H1 (cell line): Measurements from ENCODE around the gene ZDHHC11. TPM values are rescaled to one million over a fixed set of nuclear protein-coding genes. Genes with fewer than 3 reads are reported as not detected.
A peak's percentile ranks its signal among the peaks of the same experiment; 100 is the strongest.

Experiments used
- CTCF ChIA-PET: fragments of 300-600 bp; sonication (Branson Sonifier 250); formaldehyde crosslinking; loops from one replicate; lab custom pipeline; 2021; ENCODE audit not compliant: partially characterized antibody; lab: Charles Lee
- POLR2A ChIA-PET: fragments of 300-600 bp; sonication (Branson Sonifier 250); formaldehyde crosslinking; loops from one replicate; lab custom pipeline; 2021; ENCODE audit warnings: inconsistent platforms; ENCODE audit not compliant: partially characterized antibody; lab: Charles Lee
- DNase-seq, 2 experiments: peaks; one replicate each; pipeline versions ENCODE4 v3.0.0 to v3.0.0-alpha.2; 2010 to 2022; ENCODE audit warnings: low spot score in 2 of 2, low read depth in 1 of 2, mixed read lengths in 1 of 2
- FAIRE-seq: peaks from 2 replicates; lab custom pipeline; 2011; peaks lifted over from hg19 to GRCh38; lab: Jason Lieb, UNC
- H2AFZ ChIP-seq: 2 replicates; pipeline ENCODE4 v1.8.1; 2012; ENCODE audit warnings: low read length, inconsistent platforms
- H2AK5ac ChIP-seq: 2 replicates; pipeline ENCODE4 v1.6.1; 2013; ENCODE audit warnings: low read depth, low read length
- H2BK120ac ChIP-seq: replicated peaks from 2 replicates; pipeline ENCODE3; 2013; ENCODE audit warnings: low read depth, low read length, inconsistent platforms
- H2BK12ac ChIP-seq: 2 replicates; pipeline ENCODE4 v1.6.1; 2013; ENCODE audit warnings: low read depth, low read length
- H2BK15ac ChIP-seq: 2 replicates; pipeline ENCODE4 v1.6.1; 2013; ENCODE audit warnings: low read length
- H2BK20ac ChIP-seq: 2 replicates; pipeline ENCODE4 v1.6.1; 2013; ENCODE audit warnings: low read length
- H2BK5ac ChIP-seq: 2 replicates; pipeline ENCODE4 v1.6.1; 2013; ENCODE audit warnings: low read depth, low read length
- H3K14ac ChIP-seq: 2 replicates; pipeline ENCODE4 v1.6.1; 2013; ENCODE audit warnings: inconsistent platforms; ENCODE audit not compliant: insufficient read length
- H3K18ac ChIP-seq: 2 replicates; pipeline ENCODE4 v1.6.1; 2013; ENCODE audit warnings: low read length; ENCODE audit errors: extremely low read depth
- H3K23ac ChIP-seq: 2 replicates; pipeline ENCODE4 v1.6.1; 2013; ENCODE audit warnings: inconsistent platforms; ENCODE audit not compliant: insufficient read length
- H3K23me2 ChIP-seq: 2 replicates; pipeline ENCODE4 v1.6.1; 2013; ENCODE audit warnings: low read depth, low read length
- H3K27ac ChIP-seq: 2 replicates; pipeline ENCODE4 v1.6.1; 2011; ENCODE audit warnings: low read depth, low read length, inconsistent platforms
- H3K27me3 ChIP-seq, 4 experiments: replicated peaks in 1 of 4; 1 replicate in 1 of 4; 2 replicates in 3 of 4; pipeline versions ENCODE4 v1.6.1 to v1.8.1; 2011 to 2013; ENCODE audit warnings: low read length in 3 of 4, mild to moderate bottlenecking in 3 of 4, inconsistent platforms in 2 of 4, mixed read lengths in 2 of 4, moderate library complexity in 1 of 4; ENCODE audit not compliant: control insufficient read depth in 3 of 4, insufficient read depth in 3 of 4; ENCODE audit errors: extremely low read depth in 1 of 4
- H3K36me3 ChIP-seq, 4 experiments: 2 replicates each; pipeline versions ENCODE4 v1.6.1 to v1.8.1; 2011 to 2013; ENCODE audit warnings: mild to moderate bottlenecking in 4 of 4, low read length in 3 of 4, moderate library complexity in 2 of 4, control low read depth in 1 of 4, inconsistent platforms in 1 of 4; ENCODE audit not compliant: insufficient read depth in 4 of 4, control insufficient read depth in 2 of 4
- H3K4ac ChIP-seq: replicated peaks from 2 replicates; pipeline ENCODE3; 2013; ENCODE audit warnings: low read length, low read depth, mixed read lengths, inconsistent platforms; ENCODE audit not compliant: insufficient read length
- H3K4me1 ChIP-seq, 4 experiments: replicated peaks in 1 of 4; 1 replicate in 1 of 4; 2 replicates in 3 of 4; pipeline versions ENCODE4 v1.6.1 to v1.8.1; 2011 to 2013; ENCODE audit warnings: low read length in 3 of 4, inconsistent platforms in 2 of 4, mixed read lengths in 1 of 4; ENCODE audit not compliant: insufficient read depth in 4 of 4, control insufficient read depth in 3 of 4
- H3K4me2 ChIP-seq, 2 experiments: 2 replicates each; pipeline versions ENCODE4 v1.6.1 to v1.8.1; 2011 to 2013; ENCODE audit warnings: low read depth in 2 of 2, low read length in 2 of 2, control low read depth in 1 of 2, inconsistent platforms in 1 of 2, mild to moderate bottlenecking in 1 of 2; ENCODE audit not compliant: insufficient read depth in 1 of 2
- H3K4me3 ChIP-seq, 4 experiments: fragments of 200-600, 300-600 bp in 1 of 4; sonication (generic), shearing (Covaris generic), sonication (Bioruptor Twin) in 1 of 4; 2 replicates each; pipeline versions ENCODE4 v1.5.1 to v1.8.1; 2011 to 2016; ENCODE audit warnings: low read length in 4 of 4, low read depth in 3 of 4, control low read depth in 2 of 4, inconsistent platforms in 2 of 4, mild to moderate bottlenecking in 2 of 4, mixed read lengths in 1 of 4, moderate library complexity in 1 of 4; ENCODE audit not compliant: insufficient read depth in 2 of 4; ENCODE audit errors: extremely low read depth in 1 of 4
- H3K56ac ChIP-seq: replicated peaks from 2 replicates; pipeline ENCODE3; 2013; ENCODE audit warnings: low read depth, mild to moderate bottlenecking, mixed read lengths, low read length, inconsistent platforms; ENCODE audit not compliant: insufficient read length
- H3K79me1 ChIP-seq: 2 replicates; pipeline ENCODE4 v1.6.1; 2013; ENCODE audit warnings: low read depth, low read length, control low read depth
- H3K79me2 ChIP-seq, 2 experiments: 2 replicates each; pipeline versions ENCODE4 v1.6.1 to v1.8.1; 2012 to 2013; ENCODE audit warnings: low read length in 2 of 2, mild to moderate bottlenecking in 2 of 2, inconsistent platforms in 1 of 2; ENCODE audit not compliant: insufficient read depth in 2 of 2, control insufficient read depth in 1 of 2
- H3K9ac ChIP-seq, 4 experiments: replicated peaks in 1 of 4; 1 replicate in 1 of 4; 2 replicates in 3 of 4; pipeline versions ENCODE4 v1.6.1 to v1.8.1; 2011 to 2013; ENCODE audit warnings: low read depth in 3 of 4, low read length in 3 of 4, control low read depth in 2 of 4, mild to moderate bottlenecking in 2 of 4, moderate library complexity in 2 of 4, inconsistent platforms in 1 of 4; ENCODE audit errors: extremely low read depth in 1 of 4
- H3K9me3 ChIP-seq, 2 experiments: 2 replicates each; pipeline versions ENCODE4 v1.6.1 to v1.8.1; 2012 to 2013; ENCODE audit warnings: mild to moderate bottlenecking in 2 of 2, moderate library complexity in 2 of 2, control low read depth in 1 of 2, inconsistent platforms in 1 of 2, low read depth in 1 of 2, low read length in 1 of 2, mixed read lengths in 1 of 2; ENCODE audit not compliant: insufficient read depth in 2 of 2
- H4K20me1 ChIP-seq, 2 experiments: replicated peaks in 1 of 2; 2 replicates each; pipeline versions ENCODE3 to v1.8.1; 2011 to 2013; ENCODE audit warnings: inconsistent platforms in 2 of 2, low read length in 2 of 2, mild to moderate bottlenecking in 1 of 2; ENCODE audit not compliant: insufficient read depth in 2 of 2, control insufficient read depth in 1 of 2
- H4K5ac ChIP-seq: 2 replicates; pipeline ENCODE4 v1.6.1; 2013; ENCODE audit warnings: low read length, low read depth, mixed read lengths, inconsistent platforms; ENCODE audit not compliant: insufficient read length
- H4K8ac ChIP-seq: 2 replicates; pipeline ENCODE4 v1.8.0; 2013; ENCODE audit warnings: mild to moderate bottlenecking, moderate library complexity, low read length, inconsistent platforms; ENCODE audit not compliant: insufficient read depth; ENCODE audit errors: extremely low read depth
- H4K91ac ChIP-seq: replicated peaks from 2 replicates; pipeline ENCODE3; 2013; ENCODE audit warnings: low read length, mixed read lengths, inconsistent platforms; ENCODE audit not compliant: insufficient read length
- CREB1 ChIP-seq: IDR thresholded peaks from 2 replicates; pipeline ENCODE4 v1.6.1; 2012; ENCODE audit warnings: inconsistent platforms
- RXRA ChIP-seq: IDR thresholded peaks from 2 replicates; pipeline ENCODE4 v1.6.1; 2011; ENCODE audit warnings: low read depth, mild to moderate bottlenecking, low read length, moderate library complexity; ENCODE audit not compliant: insufficient read depth
- SIX5 ChIP-seq: IDR thresholded peaks from 2 replicates; pipeline ENCODE4 v1.6.1; 2011; ENCODE audit warnings: mild to moderate bottlenecking, low read depth, low read length
- SP1 ChIP-seq: IDR thresholded peaks from 2 replicates; pipeline ENCODE4 v1.6.1; 2011; ENCODE audit warnings: low read depth, low read length
- SUZ12 ChIP-seq: fragments of 200-600 bp; sonication (generic); IDR thresholded peaks from 2 replicates; pipeline ENCODE4 v1.6.1; 2012; ENCODE audit warnings: mild to moderate bottlenecking, inconsistent platforms, low read length, moderate library complexity, mixed read lengths
- WGBS, 2 experiments: shearing (Covaris generic) in 1 of 2; methylation state at CpG; one replicate each; pipeline versions ENCODE4 v1.1.6 to v1.1.7; 2013 to 2015; ENCODE audit warnings: low lambda C conversion rate in 2 of 2, mixed read lengths in 2 of 2, inconsistent platforms in 1 of 2, low coverage in 1 of 2, missing lambda C conversion rate in 1 of 2; ENCODE audit not compliant: insufficient replicate concordance in 2 of 2, insufficient coverage in 1 of 2, insufficient read length in 1 of 2; ENCODE audit errors: extremely low coverage in 1 of 2, missing lambda C conversion rate in 1 of 2; 5-methylcytosine and 5-hydroxymethylcytosine counted together
- polyA plus RNA-seq, 7 experiments: library from polyadenylated mRNA; depleted of rRNA in 3 of 7; stranded (reverse) in 5 of 7; unstranded in 2 of 7; fragments of >200 nt in 5 of 7; fragments of 200-250 nt in 2 of 7; gene quantifications; 1 replicate in 5 of 7; 2 replicates in 1 of 7; 4 replicates in 1 of 7; pipeline versions ENCODE4 v1.2.1 to v1.2.3, GENCODE V29; 2011 to 2013; ENCODE audit warnings: missing spikeins in 2 of 7, mixed read lengths in 2 of 7
- total RNA-seq: library from RNA; stranded (reverse); fragmentation: NEBNext Ultra II Directional; extraction: Animal tissue kit (Norgen Biotek cat#: 25700); gene quantifications from 2 replicates; pipeline ENCODE4 v1.2.1, GENCODE V29; 2021

The ZDHHC11 gene
- total and polyA plus RNA-seq, 2 of the 8 experiments (the other 6 are each of a cell fraction or from before 2014, with no cell fraction given) = 4.7 to 16.6 TPM

DNA sequence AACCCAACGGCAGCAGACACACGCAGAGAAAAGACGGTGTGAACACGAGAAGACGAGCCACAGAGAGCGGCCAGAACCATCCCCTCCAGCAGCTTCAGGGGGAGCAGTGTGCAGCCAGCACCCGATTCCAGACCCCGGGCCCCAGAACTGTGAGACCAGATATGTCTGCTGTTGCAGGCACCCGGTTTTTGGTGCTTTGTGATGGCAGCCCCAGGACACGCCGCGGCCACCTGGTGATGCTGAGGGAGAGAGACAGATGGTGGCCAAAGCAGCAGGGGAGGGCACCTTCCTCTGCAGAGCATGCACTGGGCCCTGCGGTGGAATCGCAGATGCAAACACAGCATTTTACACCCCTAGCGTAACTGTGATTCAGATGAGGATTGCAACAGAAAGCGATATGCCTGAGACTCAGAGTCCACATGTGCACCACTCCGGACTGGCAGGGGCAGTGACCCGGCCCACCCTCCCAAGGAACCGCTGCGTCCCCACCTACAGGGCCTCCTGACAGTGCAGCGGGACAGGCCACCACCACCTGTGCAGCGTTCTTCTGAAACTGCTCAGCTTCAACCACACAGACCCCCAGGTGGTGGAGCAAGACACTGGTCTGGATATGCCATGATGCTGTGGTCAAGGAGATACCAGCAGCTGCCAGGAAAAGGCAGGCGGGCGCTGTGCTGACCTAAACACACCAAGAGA, 90.3 kb downstream of the ZDHHC11 start:
- Histone ChIP-seq H2BK12ac (no peak overlapping the region), H3K79me2 (no peaks in the 10 kb centered on the region), H3K79me1 (peaks cover 2% of the 10 kb centered on the region; the same call in 1 of the 2 replicates), H3K4me3 (no peak overlapping the region), H4K5ac (no peak overlapping the region), H3K4me2 (no peak overlapping the region), H2BK120ac (no peak overlapping the region), H3K9me3 (peaks cover 2 to 9% of the 10 kb centered on the region in 2 experiments; a peak in 3 of 4 replicates), H3K4me1 (no peaks in the 10 kb centered on the region; a peak in 1 of 7 replicates), H2AK5ac (no peak overlapping the region), H3K27ac (no peak overlapping the region), H3K23me2 (no peaks in the 10 kb centered on the region), H2BK5ac (no peak overlapping the region), H2BK20ac (no peak overlapping the region), H3K18ac (no peak overlapping the region), H3K56ac (no peak overlapping the region), H3K23ac (no peak overlapping the region), H3K27me3 (no peaks in the 10 kb centered on the region; a peak in 1 of 7 replicates), H4K20me1 (peaks cover 0 to 4% of the 10 kb centered on the region in 2 experiments), H3K4ac (no peak overlapping the region), H3K9ac (no peak overlapping the region; a peak in 1 of 7 replicates), H4K8ac (peak overlapping the region; percentile 15; the same call in 1 of the 2 replicates), H3K14ac (no peak overlapping the region), H2AFZ (no peak overlapping the region), H3K36me3 (no peaks in the 10 kb centered on the region), H2BK15ac (no peak overlapping the region), H4K91ac (peak overlapping the region; percentile 39)
- ChIA-PET CTCF (no interaction called here), POLR2A (no interaction called here)
- DNase-seq (no peak), FAIRE-seq (no peak)
- WGBS, 2 experiments = 93% methylated on average over 24 of the region's 24 CpGs; no CpG with 5 or more reads in 1 of the 2 experiments
- TF ChIP-seq SIX5 (no peak), SUZ12 (0 out of 2 replicates have a peak, but pooled peaks have one; percentile 4), CREB1 (no peak), SP1 (no peak), RXRA (no peak)
